HG03439 (cell line): ENCODE data around the gene OOSP2.

Source experiments
- ATAC-seq: cut with Tn5 transposase; IDR thresholded peaks from one replicate; pipeline ENCODE4 v1.9.1; 2021; ENCODE audit warnings: mild to moderate bottlenecking, moderate library complexity; ENCODE audit not compliant: unreplicated experiment

OOSP2 gene

DNA sequence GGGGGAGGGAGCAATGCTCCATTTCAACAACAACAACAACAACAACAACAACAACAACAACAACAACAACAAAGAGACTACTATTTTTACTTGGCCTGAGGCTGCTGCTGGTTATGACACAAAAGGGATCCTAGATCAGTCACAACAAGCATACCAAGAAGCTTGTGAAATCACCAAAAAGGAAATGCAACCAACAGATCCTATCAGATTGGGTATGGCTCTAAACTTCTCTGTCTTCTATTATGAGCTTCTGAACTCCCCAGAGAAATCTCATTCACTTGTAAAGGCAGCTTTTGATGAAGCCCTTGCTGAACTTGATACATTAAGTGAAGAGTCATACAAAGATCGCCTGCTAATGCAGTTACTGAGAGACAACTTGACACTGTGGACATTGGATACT, 37.8 kb downstream of the OOSP2 start:
- no peak for ATAC-seq

DNA sequence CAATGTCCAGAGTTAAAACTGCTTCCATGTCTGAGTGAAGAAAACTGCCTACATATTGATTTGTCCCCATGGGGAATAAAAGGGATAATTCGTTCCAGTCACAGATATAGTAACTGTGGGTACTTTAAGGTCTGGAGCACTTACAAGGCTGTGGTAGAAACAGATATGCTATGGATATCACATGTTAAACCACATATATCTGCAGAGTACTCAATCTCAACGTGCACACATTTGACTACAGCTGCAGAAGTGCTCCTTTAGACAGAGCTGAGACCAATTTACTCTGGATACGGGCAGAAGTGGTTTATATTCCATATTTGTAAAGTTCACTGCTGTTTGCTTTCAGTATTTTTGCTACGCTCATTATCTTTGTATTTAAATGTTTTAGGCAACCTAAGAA, 38.5 kb downstream of the OOSP2 start:
- ATAC-seq: no peak

DNA sequence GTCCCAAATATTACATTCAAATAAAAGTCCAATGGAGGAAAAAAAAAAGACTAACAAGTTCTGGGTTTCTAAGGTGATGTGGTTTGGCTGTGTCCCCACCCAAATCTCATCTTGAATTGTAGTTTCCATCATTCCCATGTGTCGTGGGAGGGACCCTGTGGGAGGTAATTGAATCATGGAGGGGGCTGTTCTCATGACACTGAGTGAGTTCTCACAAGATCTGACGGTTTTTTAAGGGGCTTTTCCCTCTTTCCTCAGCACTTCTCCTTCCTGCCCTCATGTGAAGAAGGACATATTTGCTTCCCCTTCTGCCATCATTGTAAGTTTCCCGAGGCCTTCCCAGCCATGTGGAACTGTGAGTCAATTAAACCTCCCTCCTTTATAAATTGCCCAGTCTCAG, 40.3 kb downstream of the OOSP2 start:
- no peak for ATAC-seq

DNA sequence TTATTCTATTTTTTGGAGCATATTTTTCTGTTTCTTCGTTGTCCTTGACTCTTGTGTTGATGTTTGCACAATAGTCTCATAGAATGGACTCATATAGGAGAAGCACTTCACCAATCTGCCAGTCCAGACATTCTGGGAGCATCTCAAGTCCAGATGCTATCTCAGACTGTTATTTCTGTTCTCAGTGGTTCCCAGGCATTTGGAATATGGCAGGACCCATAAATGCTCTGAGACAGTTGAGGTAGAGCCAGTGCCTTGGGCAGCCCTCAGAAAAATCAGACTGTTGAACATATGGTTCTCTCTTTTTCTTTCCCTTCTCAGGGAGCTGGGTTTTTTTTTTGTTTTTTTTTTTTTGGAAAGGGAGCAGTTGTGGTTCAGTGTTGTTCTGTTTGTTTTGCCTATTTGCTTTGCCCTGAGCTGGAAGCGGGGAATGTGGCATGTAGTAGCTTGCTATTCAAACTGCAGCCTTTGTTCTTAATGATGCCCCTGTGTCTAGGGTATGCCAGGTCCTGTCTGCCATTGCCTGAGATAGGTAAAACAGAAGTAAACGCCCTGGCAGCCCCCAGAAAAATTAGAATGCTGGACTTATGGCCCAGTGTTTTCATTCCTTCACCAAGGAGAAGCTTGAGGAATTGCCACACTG, 44.5 kb downstream of the OOSP2 start:
- no peak for ATAC-seq

DNA sequence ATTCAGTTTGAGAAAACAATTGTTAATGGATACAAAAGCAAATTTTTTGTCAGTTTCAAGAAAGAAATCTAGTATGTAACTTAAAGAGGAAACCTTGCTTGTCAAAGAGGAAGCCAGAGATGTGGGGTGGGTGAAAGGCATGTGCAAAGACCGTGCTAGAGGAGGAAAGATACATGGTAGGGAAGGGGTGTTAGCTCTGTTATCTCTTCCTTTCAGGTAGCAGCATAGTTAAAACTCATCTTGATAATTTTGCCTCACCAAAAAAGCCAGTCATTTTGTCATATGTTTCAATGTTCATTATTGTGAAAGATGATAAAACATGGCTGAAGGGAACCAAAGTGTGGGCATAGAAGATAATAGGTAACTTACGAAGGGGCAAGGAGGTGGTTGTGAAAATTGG, 45.7 kb downstream of the OOSP2 start:
- ATAC-seq: no peak

DNA sequence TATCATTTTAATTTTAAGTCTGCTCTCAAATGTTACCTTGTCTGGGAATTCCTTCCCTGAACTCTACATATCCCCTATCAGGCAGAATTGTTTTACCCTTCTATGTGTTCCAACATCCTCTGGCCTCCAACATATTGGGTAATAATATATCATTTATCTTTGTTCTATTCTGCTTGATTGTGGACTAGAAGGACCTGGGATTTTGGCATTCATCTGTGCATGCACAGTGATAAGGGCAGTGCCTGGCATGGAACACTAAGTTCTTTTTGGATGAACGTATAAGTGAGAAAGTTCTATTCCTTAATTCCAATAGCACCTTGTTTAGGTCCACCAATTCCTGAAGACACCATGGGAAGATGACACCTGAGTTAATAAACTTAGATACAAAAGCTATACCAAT, 47.0 kb downstream of the OOSP2 start:
- no peak for ATAC-seq

DNA sequence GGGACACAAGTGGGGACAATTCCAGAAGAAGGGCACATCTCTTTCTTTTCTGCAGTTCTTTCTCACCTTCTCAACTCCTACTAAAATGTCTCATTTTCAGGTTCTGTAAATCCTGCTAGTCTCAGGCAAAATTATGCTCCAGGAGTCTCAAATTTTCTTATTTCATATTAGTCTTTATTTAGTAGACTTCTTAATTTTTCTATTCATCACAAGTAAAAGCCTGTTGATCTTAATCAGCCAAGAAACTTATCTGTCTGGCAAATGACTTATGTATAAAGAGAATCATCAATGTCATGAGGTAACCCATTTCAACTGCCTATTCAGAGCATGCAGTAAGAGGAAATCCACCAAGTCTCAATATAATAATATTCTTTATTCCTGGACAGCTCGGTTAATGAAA, 48.2 kb downstream of the OOSP2 start, which contains the start of gene MS4A2:
MS4A2 (plus strand) TSS at position 301 of the 400 bp plus-strand sequence. CDS start 102 bp downstream, outside the sequence.
- ATAC-seq: no peak

DNA sequence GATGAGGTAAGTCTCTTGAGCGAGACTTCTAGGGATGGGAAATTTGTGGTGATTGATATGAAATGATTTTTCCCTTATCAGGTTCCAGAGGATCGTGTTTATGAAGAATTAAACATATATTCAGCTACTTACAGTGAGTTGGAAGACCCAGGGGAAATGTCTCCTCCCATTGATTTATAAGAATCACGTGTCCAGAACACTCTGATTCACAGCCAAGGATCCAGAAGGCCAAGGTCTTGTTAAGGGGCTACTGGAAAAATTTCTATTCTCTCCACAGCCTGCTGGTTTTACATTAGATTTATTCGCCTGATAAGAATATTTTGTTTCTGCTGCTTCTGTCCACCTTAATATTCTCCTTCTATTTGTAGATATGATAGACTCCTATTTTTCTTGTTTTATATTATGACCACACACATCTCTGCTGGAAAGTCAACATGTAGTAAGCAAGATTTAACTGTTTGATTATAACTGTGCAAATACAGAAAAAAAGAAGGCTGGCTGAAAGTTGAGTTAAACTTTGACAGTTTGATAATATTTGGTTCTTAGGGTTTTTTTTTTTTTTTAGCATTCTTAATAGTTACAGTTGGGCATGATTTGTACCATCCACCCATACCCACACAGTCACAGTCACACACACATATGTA, 55.4 kb downstream of the OOSP2 start:
- ATAC-seq: no peak

DNA sequence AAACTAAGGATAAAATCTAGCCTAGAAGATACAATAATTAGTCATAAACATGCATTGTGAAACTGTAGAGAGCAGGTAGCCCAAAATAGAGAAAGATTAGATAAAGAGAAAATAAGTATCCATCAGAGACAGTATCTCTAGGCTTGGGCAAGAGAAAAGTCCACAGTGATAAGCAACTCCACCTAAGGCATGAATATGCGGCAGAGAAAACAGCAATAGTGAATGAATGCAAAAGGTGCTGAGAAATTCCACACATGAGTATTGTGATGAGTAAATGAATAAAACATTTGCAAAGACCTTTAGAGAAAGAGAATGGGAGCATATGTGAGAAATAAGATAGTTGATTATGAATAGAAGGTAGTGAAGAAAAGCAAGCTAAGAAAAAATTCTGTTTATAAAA, 57.0 kb downstream of the OOSP2 start:
- ATAC-seq: no peak
